GM19239 (cell line): ENCODE measurements around the gene KIAA0930.
A peak's percentile ranks its signal among the peaks of the same experiment; 100 is the strongest.

Experiments used
- DNase-seq: peaks from one replicate; pipeline ENCODE4 v3.0.0; 2011; ENCODE audit warnings: low spot score; ENCODE audit not compliant: insufficient read length
- FAIRE-seq: peaks from 2 replicates; lab custom pipeline; 2011; peaks lifted over from hg19 to GRCh38; lab: Jason Lieb, UNC

KIAA0930 gene

DNA sequence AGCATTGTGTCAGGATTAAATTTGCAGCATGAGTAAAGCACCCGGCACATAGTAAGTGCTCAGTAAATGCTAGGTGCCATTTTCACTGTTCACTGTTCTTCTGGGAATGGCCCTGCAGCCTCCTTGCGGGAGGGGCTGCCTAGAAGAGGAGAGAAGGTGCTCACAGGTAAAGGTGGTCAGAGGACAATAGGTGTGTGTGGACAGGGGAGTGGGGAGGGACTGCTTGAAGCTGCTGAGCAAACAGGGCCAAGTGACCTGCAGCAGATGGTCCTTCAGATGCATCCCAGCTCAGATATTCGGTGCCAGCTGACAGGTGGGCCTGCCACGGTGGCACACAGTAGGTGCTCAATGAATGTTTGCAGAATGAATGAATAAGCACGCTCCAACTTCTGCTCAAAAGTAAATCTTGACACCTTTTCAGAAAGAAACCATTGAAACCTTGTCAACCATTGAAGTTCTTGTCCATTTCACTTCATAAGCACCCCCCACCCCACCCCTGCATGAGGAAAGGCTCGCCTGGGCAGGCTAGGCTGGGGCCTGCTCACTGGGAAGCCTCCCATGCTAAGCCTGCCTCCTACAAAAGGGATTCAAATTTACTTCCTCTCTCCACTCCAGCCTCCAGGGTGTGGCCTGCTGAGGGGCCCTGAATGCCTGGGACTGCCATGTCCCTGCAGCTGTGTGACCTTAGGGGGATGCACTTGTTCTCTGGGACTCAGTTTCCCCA lies 1.6 kb downstream of the KIAA0930 start:
- FAIRE-seq: no peak
- DNase-seq: no peak

DNA sequence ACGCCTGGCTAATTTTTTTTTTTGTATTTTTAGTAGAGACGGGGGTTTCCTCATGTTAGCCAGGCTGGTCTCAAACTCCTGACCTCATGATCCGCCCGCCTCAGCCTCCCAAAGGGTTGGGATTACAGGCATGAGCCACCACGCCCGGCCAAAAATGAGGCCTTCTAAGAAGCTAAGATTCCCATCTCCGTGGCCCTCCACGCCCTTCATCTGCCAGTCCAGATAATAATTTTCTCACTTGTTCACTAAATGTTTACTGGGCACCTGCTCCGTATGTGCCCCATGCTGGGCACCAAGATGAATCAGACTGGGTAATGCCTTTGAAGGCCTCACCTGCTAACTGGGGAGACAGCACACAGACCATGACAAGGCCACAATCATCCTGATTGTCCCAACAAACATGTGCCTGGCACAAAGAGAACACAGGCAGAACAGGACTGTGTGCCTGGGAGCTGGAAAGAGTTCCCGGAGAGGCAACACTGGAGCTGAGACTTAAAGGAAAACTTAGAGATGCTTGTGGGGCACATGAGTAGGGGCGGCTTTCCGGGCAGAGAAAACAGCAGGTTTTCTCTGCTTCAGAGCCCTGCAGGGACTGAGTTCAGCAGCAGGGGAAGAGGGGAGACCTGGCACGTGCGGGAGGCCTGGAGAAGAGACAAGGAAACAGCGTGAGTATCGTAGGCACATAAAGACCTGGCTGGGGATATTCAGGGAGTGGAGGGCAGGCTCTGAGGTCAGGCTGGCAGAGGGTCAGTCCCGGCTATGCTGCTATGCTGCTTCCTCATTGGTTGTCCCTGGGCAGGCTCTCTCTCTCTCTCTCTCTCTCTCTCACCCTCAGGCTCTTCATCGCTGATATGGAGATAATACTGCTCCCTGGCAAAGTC lies 2.4 kb downstream of the KIAA0930 start:
- no peak for FAIRE-seq

DNA sequence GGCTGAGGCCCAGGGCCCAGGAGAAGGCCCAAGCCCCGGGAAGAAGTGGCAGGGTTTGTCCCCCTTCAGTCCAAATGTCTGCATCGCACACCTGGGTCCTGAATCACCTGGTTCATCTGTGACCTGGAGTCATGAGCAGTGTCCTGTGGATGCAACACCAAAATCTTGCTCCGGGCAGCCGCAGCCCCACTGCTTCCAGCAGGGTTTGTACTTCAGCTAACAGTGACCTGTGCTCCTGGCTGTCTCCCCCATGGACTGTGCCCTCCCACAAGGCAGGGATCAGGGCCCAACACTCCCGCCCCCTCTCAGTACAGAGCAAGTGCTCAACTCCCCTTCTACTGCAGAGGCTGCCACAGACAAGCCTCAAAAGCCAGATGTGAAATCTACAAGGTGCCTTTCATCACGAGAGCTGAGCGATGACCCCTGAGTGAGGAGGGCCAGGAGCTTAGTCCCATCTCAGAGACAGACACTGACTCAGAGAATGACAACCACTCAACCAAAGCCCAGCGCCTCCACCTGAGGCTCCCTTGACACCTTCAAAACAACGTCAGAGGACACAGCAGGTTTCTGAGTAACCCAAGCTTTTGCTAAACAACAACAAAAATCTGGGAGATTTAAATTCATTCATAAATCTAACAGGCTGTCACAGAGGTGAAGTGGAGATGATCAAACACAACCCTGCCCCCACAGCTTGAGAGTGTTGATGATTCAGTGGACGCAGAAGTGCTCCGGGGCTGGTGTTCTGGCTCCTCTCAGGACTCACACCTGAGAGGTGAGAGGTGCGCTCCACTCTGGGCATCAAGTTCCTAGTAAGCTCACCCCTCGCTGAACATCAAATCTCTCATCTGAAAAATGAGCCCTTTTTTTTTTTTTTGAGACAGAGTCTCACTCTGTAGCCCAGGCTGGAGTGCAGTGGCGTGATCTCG lies 3.4 kb downstream of the KIAA0930 start:
- no peak for DNase-seq
- no peak for FAIRE-seq

More for the DNA sequence above, 2.4 kb downstream of the KIAA0930 start:
- no peak for DNase-seq

GRCh38 chr22:45235851-45236342 lies 4.8 kb downstream of the KIAA0930 start:
- DNase-seq: peak; percentile 37
- FAIRE-seq: peak; percentile 87

DNA sequence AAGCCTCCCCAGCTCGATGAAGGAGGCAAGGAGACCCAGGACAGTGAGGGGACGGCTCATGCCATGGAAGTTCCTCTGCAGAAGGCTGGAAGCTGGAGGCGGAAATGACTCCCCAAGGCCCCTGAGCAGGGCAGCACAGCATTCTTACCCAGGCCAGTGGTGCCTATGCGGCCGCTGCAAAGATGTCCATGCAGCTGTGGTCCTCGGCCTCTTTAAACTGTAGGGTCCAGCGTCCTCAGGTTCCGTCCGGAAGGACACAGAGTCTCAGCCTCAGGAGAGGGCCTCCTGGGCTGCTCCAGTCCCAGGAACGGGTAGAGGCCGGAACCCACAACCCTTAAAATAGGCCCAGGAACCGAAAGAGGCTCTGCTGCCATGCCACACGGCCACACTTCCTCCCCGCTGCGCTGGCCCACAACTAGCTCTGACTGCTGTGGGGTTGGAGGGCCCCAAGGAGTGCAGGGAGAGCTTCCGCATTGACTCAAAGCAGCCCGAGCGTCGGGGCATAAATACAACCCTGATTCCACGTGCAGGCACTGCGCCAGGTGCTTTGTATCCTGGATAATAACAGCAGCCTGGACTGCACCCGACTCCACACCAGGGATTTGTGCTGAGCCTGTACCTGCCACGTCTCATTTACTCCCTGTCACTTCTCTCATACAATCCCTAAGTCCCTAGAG lies 5.5 kb downstream of the KIAA0930 start:
- DNase-seq (peak; percentile 90), FAIRE-seq (peak; percentile 100)

- no peak for FAIRE-seq
- no peak for DNase-seq
Measured at GRCh38 chr22:45233827-45234226, 6.9 kb downstream of the KIAA0930 start.

DNA sequence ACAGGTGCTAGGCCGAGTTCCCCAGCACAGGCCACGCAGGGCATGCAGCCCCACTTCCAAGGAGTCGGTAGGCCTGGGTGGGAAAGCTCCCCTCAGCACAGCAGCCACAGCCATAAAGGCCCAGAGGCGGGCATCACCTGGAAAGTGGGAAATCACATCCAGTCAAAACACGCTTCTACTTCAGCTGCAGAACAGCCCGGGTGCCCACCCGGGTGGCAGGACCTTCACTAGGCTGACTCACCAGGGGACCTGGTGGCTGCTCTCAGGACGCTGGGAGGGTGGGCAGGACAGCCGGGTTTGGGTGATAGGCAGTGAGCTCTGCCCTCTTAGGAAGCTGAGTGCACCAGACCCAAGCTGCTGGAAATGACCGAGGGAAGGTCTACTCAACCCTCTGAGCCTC lies 7.3 kb downstream of the KIAA0930 start:
- no peak for DNase-seq
- FAIRE-seq: no peak

DNA sequence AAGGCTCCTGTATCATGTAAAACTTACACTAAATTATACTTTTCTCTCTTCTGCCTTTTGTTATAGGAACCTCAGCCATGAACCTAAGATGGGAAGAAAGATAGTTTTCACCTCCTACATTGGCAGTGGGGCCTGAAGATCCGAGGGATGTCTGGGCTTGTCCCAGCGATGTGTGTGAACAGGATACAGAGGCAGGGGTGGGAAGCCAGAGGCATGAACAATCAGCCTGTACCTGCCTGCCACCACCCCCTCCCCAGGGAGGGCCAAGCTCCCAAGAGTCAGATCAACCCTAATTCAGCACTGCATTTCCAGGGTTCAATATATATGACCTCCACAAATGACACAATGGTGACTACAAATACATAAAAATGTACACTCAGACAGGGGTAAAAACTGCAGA lies 9.4 kb downstream of the KIAA0930 start:
- DNase-seq (no peak), FAIRE-seq (no peak)

GRCh38 chr22:45230026-45230721 lies 10.5 kb downstream of the KIAA0930 start:
- DNase-seq: no peak
- FAIRE-seq: no peak

GRCh38 chr22:45229181-45229580 lies 11.5 kb downstream of the KIAA0930 start:
- no peak for FAIRE-seq
- no peak for DNase-seq

GRCh38 chr22:45228401-45228754 lies 12.3 kb downstream of the KIAA0930 start:
- DNase-seq: no peak
- no peak for FAIRE-seq

- FAIRE-seq (no peak), DNase-seq (no peak)
Measured at GRCh38 chr22:45227645-45228400, 12.9 kb downstream of the KIAA0930 start.

DNA sequence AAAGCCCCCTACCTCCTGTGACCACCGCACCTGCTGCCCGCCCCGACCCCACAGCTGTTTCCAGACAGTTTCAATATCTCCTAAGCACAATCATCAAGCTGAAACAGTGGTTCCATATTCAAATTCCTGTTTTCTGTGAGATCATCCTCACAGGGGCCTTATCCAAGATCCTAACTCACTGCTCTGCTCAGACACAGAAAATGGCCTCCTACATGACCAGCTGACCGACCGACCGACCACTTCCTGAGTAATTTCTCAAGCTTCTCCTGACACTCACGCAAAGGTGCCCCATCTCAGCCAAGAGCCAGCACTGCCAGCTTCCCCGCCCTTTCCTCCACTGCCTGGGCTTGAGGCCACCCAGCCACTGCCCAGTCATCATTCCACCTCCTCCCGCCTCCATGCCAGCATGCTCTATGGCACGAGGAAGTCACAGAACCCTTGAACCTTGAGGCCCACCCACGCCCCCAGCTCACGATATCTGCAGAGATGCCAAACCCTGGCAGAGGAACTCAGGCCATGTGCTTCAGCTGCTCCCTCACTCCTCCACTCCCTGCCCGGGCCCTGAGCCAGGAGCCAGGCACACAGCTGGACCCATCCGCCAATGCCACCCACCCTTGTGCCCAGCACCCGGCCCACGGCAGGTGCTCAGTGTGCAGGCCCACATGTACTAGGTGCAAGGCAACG lies 14.0 kb downstream of the KIAA0930 start:
- FAIRE-seq: no peak
- no peak for DNase-seq

DNA sequence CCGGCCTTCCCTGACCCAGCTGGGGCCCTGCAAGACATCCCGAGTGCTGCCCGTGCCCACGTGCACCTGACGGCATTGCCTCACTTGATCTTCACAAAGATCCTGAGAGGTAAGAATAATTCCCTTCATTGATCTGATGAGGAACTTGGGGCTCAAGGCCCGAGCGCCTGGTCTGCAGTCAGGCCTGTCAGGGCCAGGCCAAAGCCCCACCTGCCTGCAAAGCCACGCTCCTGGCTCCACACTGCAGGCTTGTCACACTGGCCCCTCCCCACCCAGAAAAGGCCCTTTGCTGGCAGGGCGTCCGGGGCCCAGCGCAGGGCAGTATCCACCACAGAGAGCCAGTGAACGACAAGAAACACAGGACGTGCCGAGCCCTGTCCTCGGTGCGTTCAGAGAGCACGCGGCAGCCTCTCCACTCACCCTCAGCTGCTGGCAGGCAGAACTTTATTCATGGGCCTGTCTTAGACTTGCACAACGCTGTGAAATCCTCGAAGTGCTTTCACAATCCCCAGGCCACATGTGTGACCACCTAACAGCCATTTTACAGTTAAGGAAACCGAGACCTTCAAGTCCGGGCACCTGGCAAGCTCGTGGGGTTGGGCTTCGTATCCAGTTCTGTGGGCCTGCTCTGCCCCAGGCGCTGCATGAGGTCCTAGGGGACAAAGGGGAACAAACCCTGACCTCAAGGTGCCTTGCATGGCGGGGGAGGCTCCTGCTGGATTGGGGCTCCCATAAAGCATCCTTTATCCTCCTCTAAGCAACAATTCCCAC lies 14.8 kb downstream of the KIAA0930 start:
- FAIRE-seq: no peak

GRCh38 chr22:45224988-45225731 lies 15.5 kb downstream of the KIAA0930 start:
- DNase-seq (no peak), FAIRE-seq (no peak)

More for the DNA sequence above, 14.8 kb downstream of the KIAA0930 start:
- DNase-seq: no peak

DNA sequence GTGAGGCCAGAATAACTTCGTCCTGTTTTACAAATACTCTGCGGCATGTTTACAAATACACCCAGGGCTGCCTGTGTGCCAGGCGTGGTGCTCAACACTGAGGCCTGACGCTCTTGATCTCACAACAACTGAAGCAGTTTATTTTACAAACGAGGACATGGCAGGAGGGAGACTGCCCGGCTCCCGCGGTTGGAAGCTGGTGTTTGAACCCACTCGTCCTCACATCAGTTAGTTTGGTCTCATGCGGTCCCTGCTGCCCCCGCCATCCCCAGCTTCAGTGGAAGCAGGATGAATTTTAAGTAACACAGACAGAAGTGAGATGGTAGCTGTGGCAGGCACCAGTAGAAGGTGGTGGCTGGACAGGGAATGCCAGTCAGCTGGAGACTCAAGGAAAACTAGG lies 16.4 kb downstream of the KIAA0930 start:
- DNase-seq: no peak

More for the DNA sequence above, 16.4 kb downstream of the KIAA0930 start:
- no peak for FAIRE-seq
